HG03175 (cell line): ENCODE results near the gene ZNF831.

Experiments
- ATAC-seq: cut with Tn5 transposase; IDR thresholded peaks from one replicate; pipeline ENCODE4 v1.9.1; 2021; ENCODE audit warnings: mild to moderate bottlenecking, moderate library complexity; ENCODE audit not compliant: unreplicated experiment

The ZNF831 gene

GRCh38 chr20:59300333-59301081, 136.9 kb downstream of the ZNF831 start, which contains the start of gene EDN3:
Gene EDN3, plus strand, starts transcription at chr20:59300611. Its CDS starts 202 bp downstream, at chr20:59300813.
- ATAC-seq: no peak

- no peak for ATAC-seq
Observed at GRCh38 chr20:59301343-59302007, 137.9 kb downstream of the ZNF831 start.

GRCh38 chr20:59305908-59306655, 142.5 kb downstream of the ZNF831 start:
- no peak for ATAC-seq

GRCh38 chr20:59307270-59307669, 143.6 kb downstream of the ZNF831 start:
- ATAC-seq: no peak
